ENCODE measurements around the gene EIF4E2.

The EIF4E2 gene

GRCh38 chr2:232525791-232526371 is 24.6 kb upstream of the EIF4E2 start, which contains the start of gene CHRND:
CHRND (plus strand) TSS chr2:232526160; CDS start chr2:232526216, 56 bp downstream.
- no peak within 1 kb of the TSS for H3K4me3 ChIP-seq (ENCODE audit: low read depth, low read length)
- no peak for DNase-seq (ENCODE audit: low read depth)
- no peak for TF ChIP-seq CTCF (IDR thresholded peaks at IDR 0.05; ENCODE audit: control insufficient read depth, extremely low read depth, insufficient read depth)

GRCh38 chr2:232526372-232526941 is 24.0 kb upstream of the EIF4E2 start:
- DNase-seq (ENCODE audit: low read depth), result no peak
- TF ChIP-seq CTCF (IDR thresholded peaks at IDR 0.05; ENCODE audit: control insufficient read depth, extremely low read depth, insufficient read depth), result no peak
- H3K4me3 ChIP-seq (ENCODE audit: low read depth, low read length), result no peak overlapping the region

GRCh38 chr2:232527905-232528470 is 22.5 kb upstream of the EIF4E2 start:
- no peak overlapping the region for H3K4me3 ChIP-seq (ENCODE audit: low read depth, low read length)
- DNase-seq (ENCODE audit: low read depth), result no peak
- no peak for TF ChIP-seq CTCF (IDR thresholded peaks at IDR 0.05; ENCODE audit: control insufficient read depth, extremely low read depth, insufficient read depth)

GRCh38 chr2:232528746-232529460 is 21.6 kb upstream of the EIF4E2 start:
- no peak overlapping the region for H3K4me3 ChIP-seq (ENCODE audit: low read depth, low read length)
- DNase-seq (ENCODE audit: low read depth), result no peak
- TF ChIP-seq CTCF (IDR thresholded peaks at IDR 0.05; ENCODE audit: control insufficient read depth, extremely low read depth, insufficient read depth), result no peak

GRCh38 chr2:232529806-232530547 is 20.5 kb upstream of the EIF4E2 start:
- no peak for TF ChIP-seq CTCF (IDR thresholded peaks at IDR 0.05; ENCODE audit: control insufficient read depth, extremely low read depth, insufficient read depth)
- no peak overlapping the region for H3K4me3 ChIP-seq (ENCODE audit: low read depth, low read length)
- no peak for DNase-seq (ENCODE audit: low read depth)

GRCh38 chr2:232530626-232531260 is 19.7 kb upstream of the EIF4E2 start:
- no peak for TF ChIP-seq CTCF (IDR thresholded peaks at IDR 0.05; ENCODE audit: control insufficient read depth, extremely low read depth, insufficient read depth)
- DNase-seq (ENCODE audit: low read depth), result no peak
- no peak overlapping the region for H3K4me3 ChIP-seq (ENCODE audit: low read depth, low read length)
